Stimulated activated CD4-positive, alpha-beta T cell treated with anti-CD3 and anti-CD28 coated beads, Interleukin-1b, Interleukin-23, amount 100 ng/mL, for 4 hours (primary cell): ENCODE results near the gene SLITRK1.

Source experiments
- DNase-seq, 2 donors: peaks; one replicate each; pipeline ENCODE4 v3.0.0-alpha.2; 2020; ENCODE audit warnings: low read depth in 2 of 2

The SLITRK1 gene

DNA sequence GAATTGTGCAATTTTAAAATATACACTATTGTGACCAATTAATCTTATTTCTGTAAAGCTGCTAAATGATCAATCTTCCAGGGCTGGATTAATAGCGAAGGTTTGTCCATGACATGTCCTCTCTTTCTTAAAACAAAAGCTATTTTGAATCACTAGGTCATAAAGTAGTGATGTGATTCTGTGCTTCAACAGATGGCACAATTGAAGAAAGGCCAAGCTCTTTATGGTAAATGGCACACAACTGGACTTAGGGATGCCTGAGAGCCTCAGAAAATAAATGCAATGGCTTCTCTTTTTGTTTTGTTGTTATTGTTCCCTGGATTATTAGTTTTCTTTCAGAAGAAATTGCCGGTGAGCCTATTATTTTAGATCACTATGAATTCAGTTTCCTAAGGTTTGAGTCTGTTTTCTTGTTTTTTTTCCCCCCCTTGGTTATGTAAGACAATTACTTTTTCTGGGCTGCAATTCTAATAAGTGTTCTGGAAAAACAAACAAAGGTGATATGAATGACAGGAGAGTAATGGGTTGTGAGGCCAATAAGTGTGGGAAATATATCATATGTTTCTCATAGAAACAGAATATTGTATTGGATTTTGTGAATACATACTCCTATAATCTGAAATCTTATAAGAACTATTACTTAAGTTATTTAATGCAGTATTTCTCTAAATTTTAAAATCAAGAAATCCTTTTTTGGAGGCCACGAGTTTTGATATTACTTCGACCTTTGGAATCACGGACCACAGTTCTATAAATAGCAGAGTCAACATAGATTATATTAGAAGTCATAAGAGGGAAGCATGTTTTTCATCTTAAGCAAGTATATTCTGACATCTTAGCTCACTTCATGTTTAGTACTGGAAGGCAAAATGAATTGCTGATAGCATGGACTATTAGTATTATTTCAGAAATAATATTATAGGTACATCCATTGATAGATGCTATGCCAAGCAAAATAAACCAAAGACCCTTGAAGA, 16.8 kb downstream of the SLITRK1 start:
- no peak for DNase-seq

DNA sequence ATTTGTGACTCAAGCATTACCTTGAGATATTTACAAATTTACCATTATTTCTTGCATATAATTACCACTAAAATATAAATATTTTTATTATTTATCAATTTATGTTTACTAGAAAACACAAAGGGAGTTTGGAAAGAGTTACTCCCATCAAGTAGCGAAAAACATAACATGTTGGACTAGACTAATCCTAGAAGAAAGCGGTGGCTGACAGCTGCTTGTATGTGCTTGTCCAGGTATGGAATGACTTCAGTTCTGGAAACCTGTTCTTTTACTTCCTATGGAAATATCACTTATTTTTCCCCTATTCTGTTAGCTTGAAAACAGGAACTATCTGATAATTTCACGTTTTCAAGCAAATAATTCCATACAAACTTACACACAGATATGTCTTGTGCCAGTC, 28.5 kb downstream of the SLITRK1 start:
- no peak for DNase-seq

DNA sequence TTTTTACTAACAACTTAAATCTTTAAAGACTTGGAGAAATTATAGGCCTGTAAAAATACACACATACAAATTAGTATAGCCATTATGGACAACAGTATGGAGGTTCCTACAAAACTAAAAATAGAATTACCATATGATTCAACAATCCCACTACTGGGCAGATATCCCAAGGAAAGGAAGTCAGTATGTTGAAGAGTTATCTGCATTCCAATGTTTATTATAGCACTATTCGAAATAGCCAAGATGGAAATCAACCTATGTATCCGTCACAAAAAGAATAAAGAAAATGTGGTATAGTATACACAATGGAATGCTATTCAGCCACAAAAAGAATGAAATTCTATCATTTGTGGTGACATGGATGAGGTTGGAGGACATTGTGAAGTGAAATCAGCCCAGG, 37.2 kb downstream of the SLITRK1 start:
- DNase-seq, result no peak

DNA sequence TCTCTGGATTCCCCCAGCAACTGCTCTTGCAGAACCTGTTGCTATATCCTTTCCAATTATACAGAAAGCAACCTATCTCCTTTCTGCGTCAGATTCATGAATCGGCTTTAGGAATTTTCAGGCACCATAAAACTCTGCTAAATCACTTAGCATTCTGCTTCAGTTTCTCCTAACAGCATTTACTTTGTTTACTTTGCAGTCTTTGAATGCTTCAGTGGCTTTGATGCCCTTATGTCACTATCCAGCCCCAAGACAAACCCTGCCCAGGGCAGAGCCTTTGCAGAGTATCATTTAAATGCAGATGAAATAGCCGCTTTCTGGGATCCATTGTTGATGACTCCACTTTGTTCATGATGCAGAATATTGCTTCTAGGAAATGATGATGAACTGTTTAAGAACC, 43.1 kb downstream of the SLITRK1 start:
- no peak for DNase-seq

DNA sequence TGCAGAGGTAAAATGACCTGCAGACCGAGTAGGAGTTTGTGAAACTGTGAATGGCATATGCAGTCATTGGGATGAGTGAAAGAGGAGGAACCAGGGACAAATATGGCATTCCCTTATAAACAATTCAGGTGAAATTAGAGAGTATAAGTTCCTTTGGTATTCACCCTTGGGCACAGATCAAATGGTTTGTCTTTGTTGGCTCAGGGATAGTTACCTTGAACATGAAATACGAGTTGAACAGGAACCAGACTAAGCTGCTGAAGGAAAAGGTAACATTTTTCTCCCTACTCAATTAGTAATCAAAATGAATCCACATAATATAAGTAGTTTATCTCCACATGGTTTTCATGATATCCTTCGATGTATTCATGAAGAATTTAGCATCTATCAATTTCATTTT, 50.5 kb downstream of the SLITRK1 start:
- DNase-seq, result no peak

DNA sequence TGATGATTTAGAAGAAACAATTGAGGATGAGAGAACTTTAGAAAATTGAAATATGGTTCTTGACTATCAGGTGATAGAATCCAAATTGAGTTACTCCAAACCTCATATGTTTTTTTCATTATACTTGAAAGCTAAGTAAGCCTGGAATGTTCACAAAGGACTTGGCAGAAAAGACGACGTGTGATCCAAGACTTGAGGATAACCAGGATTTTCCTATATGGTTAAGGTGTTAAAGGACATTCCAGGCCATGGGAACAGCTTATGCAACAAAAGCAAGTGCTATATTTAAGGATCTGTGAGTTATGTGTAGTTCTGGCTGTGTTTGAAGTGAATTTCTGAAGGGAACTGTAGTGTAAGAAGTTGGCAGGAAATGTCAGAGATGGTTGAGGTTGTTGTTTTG, 52.5 kb downstream of the SLITRK1 start:
- no peak for DNase-seq

DNA sequence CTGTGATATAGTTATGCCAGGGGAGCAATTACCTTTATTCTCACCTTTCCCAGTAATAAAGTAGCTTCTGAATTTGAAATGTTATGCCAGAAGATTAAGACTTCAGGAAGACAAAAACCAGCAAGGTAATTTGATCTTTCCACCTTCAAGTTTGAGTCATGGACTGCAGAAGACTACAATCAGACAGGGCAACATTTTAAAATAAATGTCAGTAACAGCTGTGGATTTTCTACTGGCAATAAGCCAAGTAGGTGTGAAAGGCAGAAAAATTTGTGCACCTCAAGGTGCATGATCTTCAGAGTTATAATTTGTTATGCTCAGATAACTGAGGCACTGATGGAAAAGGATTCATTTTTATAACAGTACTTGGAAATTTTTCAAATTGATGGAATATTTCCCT, 54.9 kb downstream of the SLITRK1 start:
- DNase-seq, result no peak
